ENCODE measurements around the gene ELMOD1.

ELMOD1 gene

DNA sequence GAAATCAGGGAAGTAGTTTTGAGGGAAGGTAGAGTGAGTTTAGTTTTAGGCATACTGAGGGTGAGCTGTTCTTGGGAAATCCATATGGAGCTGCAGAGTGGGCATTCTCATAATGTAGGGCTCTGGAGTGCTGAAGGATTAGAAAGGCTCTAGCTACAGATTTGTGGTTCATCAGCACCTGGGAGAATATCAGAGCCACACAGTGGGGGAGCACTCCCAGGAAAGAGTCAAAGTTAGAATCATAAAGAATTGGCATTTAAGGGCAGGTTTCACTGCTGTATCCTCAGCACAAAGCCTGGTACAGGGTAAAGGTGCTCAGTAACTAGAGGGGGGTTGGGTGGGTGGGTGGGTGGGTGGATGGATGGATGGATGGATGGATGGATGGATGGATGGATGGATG is 68.4 kb downstream of the ELMOD1 start:
- DNase-seq (ENCODE audit: low read depth) = no peak
- no peak overlapping the region for H3K4me3 ChIP-seq (ENCODE audit: control insufficient read depth, low read depth, low read length)
- TF ChIP-seq, protein P1, sequence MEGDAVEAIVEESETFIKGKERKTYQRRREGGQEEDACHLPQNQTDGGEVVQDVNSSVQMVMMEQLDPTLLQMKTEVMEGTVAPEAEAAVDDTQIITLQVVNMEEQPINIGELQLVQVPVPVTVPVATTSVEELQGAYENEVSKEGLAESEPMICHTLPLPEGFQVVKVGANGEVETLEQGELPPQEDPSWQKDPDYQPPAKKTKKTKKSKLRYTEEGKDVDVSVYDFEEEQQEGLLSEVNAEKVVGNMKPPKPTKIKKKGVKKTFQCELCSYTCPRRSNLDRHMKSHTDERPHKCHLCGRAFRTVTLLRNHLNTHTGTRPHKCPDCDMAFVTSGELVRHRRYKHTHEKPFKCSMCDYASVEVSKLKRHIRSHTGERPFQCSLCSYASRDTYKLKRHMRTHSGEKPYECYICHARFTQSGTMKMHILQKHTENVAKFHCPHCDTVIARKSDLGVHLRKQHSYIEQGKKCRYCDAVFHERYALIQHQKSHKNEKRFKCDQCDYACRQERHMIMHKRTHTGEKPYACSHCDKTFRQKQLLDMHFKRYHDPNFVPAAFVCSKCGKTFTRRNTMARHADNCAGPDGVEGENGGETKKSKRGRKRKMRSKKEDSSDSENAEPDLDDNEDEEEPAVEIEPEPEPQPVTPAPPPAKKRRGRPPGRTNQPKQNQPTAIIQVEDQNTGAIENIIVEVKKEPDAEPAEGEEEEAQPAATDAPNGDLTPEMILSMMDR (IDR thresholded peaks at IDR 0.05; ENCODE audit: control insufficient read depth, insufficient read depth, low read depth, low read length, missing control alignments) = no peak

DNA sequence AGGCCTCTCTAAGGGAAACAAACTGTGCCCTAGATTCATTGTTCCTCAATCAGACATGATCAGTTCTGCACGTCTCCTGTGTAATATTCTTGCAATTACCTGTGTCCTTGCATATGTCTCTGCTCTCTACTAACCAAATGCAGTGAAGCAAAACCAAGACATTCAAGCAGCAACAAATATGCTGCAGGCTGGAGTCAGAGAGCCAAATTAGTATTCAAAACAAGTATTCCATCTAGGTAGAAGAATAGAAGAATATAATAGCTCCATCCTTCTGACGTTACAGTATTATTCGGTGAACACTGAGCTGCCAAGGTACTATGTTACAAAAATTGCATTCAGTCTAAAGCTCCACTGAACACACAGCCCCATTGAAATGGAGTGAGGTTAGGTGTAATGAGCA is 69.1 kb downstream of the ELMOD1 start:
- no peak overlapping the region for H3K4me3 ChIP-seq (ENCODE audit: control insufficient read depth, low read depth, low read length)
- TF ChIP-seq, protein P1 (IDR thresholded peaks at IDR 0.05; ENCODE audit: control insufficient read depth, insufficient read depth, low read depth, low read length, missing control alignments) = no peak
- DNase-seq (ENCODE audit: low read depth) = no peak

DNA sequence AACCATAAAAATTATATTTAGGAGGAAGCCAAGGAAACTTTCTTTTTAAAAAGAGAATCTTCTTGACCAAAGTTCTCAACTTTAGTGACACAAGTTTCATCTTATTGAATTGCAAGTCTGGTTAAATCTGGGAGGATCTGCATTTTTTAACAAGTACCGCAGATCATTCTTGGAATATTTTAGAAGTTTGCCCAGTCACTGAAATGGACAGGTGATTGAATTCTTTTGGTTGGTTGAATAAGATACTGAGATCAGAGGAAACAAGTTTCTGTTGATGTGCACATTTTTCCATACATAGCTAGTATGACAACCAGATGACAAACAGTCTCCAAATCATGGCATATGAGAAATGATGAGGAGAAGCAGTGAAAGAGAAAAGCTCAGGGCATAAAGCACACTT is 70.7 kb downstream of the ELMOD1 start:
- TF ChIP-seq, protein P1 (IDR thresholded peaks at IDR 0.05; ENCODE audit: control insufficient read depth, insufficient read depth, low read depth, low read length, missing control alignments) = no peak
- H3K4me3 ChIP-seq (ENCODE audit: control insufficient read depth, low read depth, low read length) = no peak overlapping the region
- DNase-seq (ENCODE audit: low read depth) = no peak

DNA sequence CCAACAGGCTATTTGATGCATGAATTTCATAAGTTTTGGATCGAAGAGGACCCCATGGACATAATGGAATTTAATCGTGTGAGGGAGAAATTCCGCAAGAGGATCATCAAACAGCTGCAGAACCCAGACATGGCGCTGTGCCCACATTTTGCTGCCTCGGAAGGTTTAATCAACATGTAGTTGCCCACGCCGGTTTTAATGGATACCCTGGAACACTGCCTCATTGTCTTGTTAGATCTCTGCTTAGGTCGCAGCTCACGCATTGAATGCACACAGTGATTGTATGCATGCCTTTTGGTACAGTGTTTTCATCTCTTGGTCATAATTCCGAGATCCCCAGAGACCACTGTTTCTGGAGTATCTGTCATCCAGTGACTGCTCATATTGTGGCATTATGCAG is 74.1 kb downstream of the ELMOD1 start:
- no peak for DNase-seq (ENCODE audit: low read depth)
- no peak overlapping the region for H3K4me3 ChIP-seq (ENCODE audit: control insufficient read depth, low read depth, low read length)
- TF ChIP-seq, protein P1 (IDR thresholded peaks at IDR 0.05; ENCODE audit: control insufficient read depth, insufficient read depth, low read depth, low read length, missing control alignments) = no peak

DNA sequence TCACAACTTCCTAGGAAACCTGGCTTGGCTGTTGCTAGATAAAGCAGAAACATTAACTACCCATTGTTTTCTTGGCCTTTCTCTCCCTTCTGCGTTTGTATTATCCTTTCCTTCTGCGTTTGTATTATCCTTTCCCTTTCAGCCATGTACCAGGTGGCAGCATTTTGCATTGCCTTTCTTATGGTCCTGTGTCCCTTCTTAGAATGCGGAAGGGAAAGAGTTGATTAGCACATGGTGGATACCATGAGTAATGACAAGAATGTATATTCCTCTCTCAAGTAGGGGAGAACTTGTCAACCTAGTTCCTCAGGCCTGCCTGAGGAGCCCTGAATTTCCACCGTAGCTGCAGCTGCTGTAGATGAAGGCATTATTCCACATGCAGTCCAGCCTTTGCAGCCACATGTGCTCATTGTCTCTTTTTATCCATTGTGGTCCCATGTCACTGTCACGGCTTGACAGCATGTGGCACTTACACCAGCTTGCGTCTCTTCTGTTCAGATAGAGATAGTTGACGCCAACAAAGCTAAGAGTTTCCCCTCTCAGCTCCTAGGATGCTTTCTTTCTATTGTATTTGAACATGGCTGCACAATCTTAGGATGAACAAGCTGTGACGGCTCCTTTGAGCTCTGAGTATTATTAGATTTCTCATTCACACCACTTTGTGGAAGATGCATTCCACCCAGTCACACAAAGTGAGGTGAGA is 76.1 kb downstream of the ELMOD1 start:
- no peak for DNase-seq (ENCODE audit: low read depth)
- no peak overlapping the region for H3K4me3 ChIP-seq (ENCODE audit: control insufficient read depth, low read depth, low read length)
- TF ChIP-seq, protein P1 (IDR thresholded peaks at IDR 0.05; ENCODE audit: control insufficient read depth, insufficient read depth, low read depth, low read length, missing control alignments) = no peak

DNA sequence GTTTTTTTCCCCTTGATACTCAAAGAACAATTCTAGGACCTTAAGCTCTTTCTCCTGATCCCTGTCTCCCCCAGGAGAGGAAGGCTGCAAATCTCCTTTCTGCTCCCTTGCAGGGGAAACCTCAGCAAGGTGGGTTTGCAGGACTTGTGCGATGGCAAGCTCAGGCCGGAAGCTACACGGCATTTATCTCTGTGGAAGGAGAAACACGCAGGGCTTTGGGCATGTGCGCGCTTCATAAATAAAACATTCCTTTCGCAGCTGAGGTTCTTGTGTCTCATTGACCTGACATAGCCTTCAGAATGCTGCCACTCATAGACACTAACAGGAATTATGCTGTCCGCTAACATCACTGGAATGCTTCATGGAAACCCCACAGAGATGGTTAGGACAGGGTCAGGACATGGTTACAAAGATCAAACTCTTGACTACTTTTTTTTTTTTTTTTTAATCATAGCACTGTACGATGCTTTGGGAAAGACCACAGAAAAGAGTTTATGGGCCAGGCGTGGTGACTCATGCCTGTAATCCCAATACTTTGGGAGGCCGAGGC is 78.3 kb downstream of the ELMOD1 start:
- TF ChIP-seq, protein P1 (IDR thresholded peaks at IDR 0.05; ENCODE audit: control insufficient read depth, insufficient read depth, low read depth, low read length, missing control alignments) = no peak
- no peak overlapping the region for H3K4me3 ChIP-seq (ENCODE audit: control insufficient read depth, low read depth, low read length)
- DNase-seq (ENCODE audit: low read depth) = no peak

All from AG09309 (cell line).